HEK293T (cell line): ENCODE results near the gene MYD88.
A peak's percentile ranks its signal among the peaks of the same experiment; 100 is the strongest.

Experiments used
- CTCF ChIA-PET: fragments of 350-600 bp; formaldehyde crosslinking; extraction: SDS; loops from one replicate; lab custom pipeline; 2021; ENCODE audit warnings: antibody characterized with exemption, inconsistent platforms; lab: Yijun Ruan, JAX
- POLR2A ChIA-PET: fragments of 350-600 bp; formaldehyde crosslinking; extraction: SDS; loops from one replicate; lab custom pipeline; 2020; ENCODE audit warnings: antibody characterized with exemption, inconsistent platforms; lab: Yijun Ruan, JAX
- DNase-seq: peaks from one replicate; pipeline ENCODE4 v3.0.0; 2012; ENCODE audit warnings: mixed read lengths; ENCODE audit errors: extremely low spot score
- ARNT ChIP-seq: fragments of 450-650 bp; IDR thresholded peaks from 2 replicates; pipeline ENCODE4 v1.6.1; 2017; ENCODE audit warnings: mild to moderate bottlenecking
- BHLHE40 ChIP-seq: fragments of 450-650 bp; IDR thresholded peaks from 2 replicates; pipeline ENCODE4 v1.6.1; 2016; ENCODE audit warnings: mild to moderate bottlenecking, moderate library complexity, borderline replicate concordance
- CTBP1 ChIP-seq: fragments of 450-650 bp; IDR thresholded peaks from 2 replicates; pipeline ENCODE4 v1.6.1; 2016; ENCODE audit warnings: borderline replicate concordance
- ELF4 ChIP-seq: fragments of 450-650 bp; IDR thresholded peaks from 2 replicates; pipeline ENCODE4 v1.6.1; 2017; ENCODE audit warnings: antibody characterized with exemption
- FOXA1 ChIP-seq: fragments of 450-650 bp; IDR thresholded peaks from 2 replicates; pipeline ENCODE4 v1.6.1; 2016; ENCODE audit warnings: mild to moderate bottlenecking
- FOXK2 ChIP-seq: fragments of 450-650 bp; IDR thresholded peaks from 2 replicates; pipeline ENCODE4 v1.6.1; 2016; ENCODE audit warnings: mild to moderate bottlenecking
- FOXM1 ChIP-seq: fragments of 450-650 bp; IDR thresholded peaks from 2 replicates; pipeline ENCODE4 v1.6.1; 2017; ENCODE audit warnings: mild to moderate bottlenecking, borderline replicate concordance
- HDGF ChIP-seq: fragments of 450-650 bp; IDR thresholded peaks from 2 replicates; pipeline ENCODE4 v1.6.1; 2017; ENCODE audit warnings: antibody characterized with exemption, borderline replicate concordance
- L3MBTL2 ChIP-seq: fragments of 450-650 bp; conservative IDR thresholded peaks from 2 replicates; pipeline ENCODE4 v1.6.1; 2016; ENCODE audit warnings: mild to moderate bottlenecking
- LEF1 ChIP-seq: fragments of 450-650 bp; IDR thresholded peaks from 2 replicates; pipeline ENCODE4 v1.6.1; 2017; ENCODE audit warnings: mild to moderate bottlenecking, borderline replicate concordance
- NFRKB ChIP-seq: fragments of 450-650 bp; IDR thresholded peaks from 2 replicates; pipeline ENCODE4 v1.6.1; 2016; ENCODE audit warnings: mild to moderate bottlenecking, moderate library complexity
- PKNOX1 ChIP-seq: fragments of 450-650 bp; IDR thresholded peaks from 2 replicates; pipeline ENCODE4 v1.6.1; 2016
- SP1 ChIP-seq: fragments of 450-650 bp; IDR thresholded peaks from 2 replicates; pipeline ENCODE4 v1.6.1; 2017
- SUZ12 ChIP-seq: fragments of 450-650 bp; IDR thresholded peaks from 2 replicates; pipeline ENCODE4 v1.6.1; 2016; ENCODE audit warnings: mild to moderate bottlenecking
- TARDBP ChIP-seq: fragments of 450-650 bp; IDR thresholded peaks from 2 replicates; pipeline ENCODE4 v1.6.1; 2016
- ZNF384 ChIP-seq: fragments of 450-650 bp; IDR thresholded peaks from 2 replicates; pipeline ENCODE4 v1.6.1; 2016

Gene MYD88

GRCh38 chr3:38107911-38108648, 30.4 kb upstream of the MYD88 start:
- no peak for DNase-seq
- ChIA-PET CTCF (interaction anchor here (0.6 to 1.0 kb wide), 2 partner anchors 23 to 129 kb away, joined by 3 to 4 read pairs; no protein-coding TSS in a partner anchor), POLR2A (no interaction called here)
- TF ChIP-seq LEF1 (no peak), FOXM1 (no peak), FOXA1 (no peak), L3MBTL2 (no peak), SP1 (no peak), NFRKB (no peak), SUZ12 (no peak), BHLHE40 (no peak), HDGF (no peak), ZNF384 (no peak)

DNA sequence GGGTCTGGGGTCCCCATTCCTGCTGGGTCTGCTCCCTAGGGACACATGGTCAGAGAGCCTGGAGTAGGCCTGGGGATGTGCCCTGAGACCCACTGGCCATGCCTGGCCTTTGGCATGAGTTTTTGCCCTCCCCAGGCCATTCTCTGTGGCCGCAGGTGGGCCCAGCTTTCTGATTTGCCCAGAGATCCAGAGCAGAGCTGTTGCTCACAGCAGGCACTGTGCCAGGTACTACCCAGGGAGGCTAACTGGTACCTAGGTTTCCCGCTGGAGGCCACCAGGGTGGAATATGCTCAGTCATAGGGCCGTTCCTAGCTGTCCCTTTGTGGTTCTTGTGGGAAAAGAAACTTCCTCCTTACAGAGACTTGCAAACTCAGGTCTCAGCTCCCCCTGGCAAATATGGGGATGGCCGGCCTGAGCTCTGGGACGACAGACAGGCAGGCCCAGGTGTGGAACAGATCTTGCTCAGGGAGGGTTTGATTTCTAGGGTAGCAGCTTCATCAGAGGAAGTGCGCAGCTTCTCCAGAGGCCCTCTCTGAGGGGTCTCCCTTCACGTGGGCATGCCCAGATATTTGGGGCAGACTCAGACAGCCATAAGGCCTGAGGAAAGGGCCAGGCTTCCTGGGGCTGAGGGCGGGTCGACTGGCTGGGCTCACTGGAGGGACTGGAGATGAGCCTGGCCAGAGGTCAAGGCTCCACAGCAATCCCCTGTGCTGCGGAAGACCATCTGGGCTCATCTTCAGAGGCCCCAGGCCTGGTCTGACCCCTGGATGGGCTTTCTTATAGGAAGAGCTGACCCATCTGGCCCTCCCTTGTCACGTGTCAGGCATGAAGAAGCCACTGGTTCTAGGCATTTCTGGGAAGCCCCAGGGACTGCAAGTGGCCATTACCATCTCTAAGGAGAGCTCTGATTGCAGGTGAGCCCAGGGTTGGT, 29.5 kb upstream of the MYD88 start:
- TF ChIP-seq PKNOX1, result no peak
- TF ChIP-seq ZNF384, result no peak
- no peak for TF ChIP-seq SUZ12
- TF ChIP-seq HDGF, result no peak
- TF ChIP-seq ARNT, result no peak
- TF ChIP-seq SP1, result no peak
- no peak for TF ChIP-seq L3MBTL2
- no peak for TF ChIP-seq ELF4
- no peak for TF ChIP-seq CTBP1
- TF ChIP-seq FOXA1, result no peak
- CTCF ChIA-PET, result interaction anchor here (0.6 kb wide), 2 partner anchors 130 to 890 kb away, joined by 3 to 4 read pairs; no protein-coding TSS in a partner anchor

DNA sequence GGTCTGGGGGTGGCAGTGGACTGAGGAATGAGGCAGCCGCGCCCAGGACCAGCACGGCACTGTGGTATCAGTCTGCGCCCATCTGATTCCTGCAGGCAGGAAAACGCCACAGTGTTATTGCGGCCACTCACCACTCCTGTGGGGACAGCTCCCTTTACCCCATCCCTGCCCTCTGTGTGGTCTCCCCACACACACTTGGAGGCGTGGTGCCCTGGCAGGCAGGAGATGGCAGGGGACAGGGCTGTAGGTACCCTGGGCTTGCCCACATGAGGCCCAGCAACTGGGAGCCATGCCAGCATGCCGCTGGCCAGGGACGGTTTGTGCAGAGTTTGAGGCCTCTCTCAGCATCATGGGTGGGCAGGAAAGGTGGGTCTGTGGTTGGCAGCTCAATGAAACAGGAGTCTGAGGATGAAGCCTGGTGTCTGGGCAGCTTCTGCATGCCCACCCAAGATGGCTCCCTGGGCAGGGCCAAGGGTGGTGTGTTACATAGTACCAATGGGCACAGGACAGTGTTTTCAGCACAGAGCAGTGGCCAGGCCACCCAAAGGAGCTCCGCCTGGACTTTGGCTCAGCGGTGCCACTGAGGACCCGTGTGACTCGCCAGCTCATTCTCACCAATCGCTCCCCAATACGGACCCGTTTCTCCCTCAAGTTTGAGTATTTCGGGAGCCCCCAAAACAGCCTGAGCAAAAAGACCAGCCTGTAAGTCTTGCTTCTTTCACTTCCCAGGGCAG, 28.7 kb upstream of the MYD88 start:
- DNase-seq, result no peak
- CTCF ChIA-PET, result interaction anchor here (0.6 kb wide), 1 partner anchor 891 kb away, joined by 3 read pairs; no protein-coding TSS in a partner anchor
- TF ChIP-seq ELF4, result no peak
- no peak for TF ChIP-seq HDGF
- TF ChIP-seq ZNF384, result no peak
- no peak for TF ChIP-seq FOXK2
- no peak for TF ChIP-seq TARDBP
- POLR2A ChIA-PET, result no interaction called here

More for the DNA sequence above, 29.5 kb upstream of the MYD88 start:
- DNase-seq, result no peak
- POLR2A ChIA-PET, result no interaction called here

GRCh38 chr3:38110314-38111050, 28.0 kb upstream of the MYD88 start:
- ChIA-PET CTCF (no interaction called here), POLR2A (no interaction called here)
- DNase-seq, result no peak
- TF ChIP-seq SP1 (no peak), SUZ12 (no peak), TARDBP (peak; percentile 42; the same call in 1 of the 2 replicates), PKNOX1 (no peak)

DNA sequence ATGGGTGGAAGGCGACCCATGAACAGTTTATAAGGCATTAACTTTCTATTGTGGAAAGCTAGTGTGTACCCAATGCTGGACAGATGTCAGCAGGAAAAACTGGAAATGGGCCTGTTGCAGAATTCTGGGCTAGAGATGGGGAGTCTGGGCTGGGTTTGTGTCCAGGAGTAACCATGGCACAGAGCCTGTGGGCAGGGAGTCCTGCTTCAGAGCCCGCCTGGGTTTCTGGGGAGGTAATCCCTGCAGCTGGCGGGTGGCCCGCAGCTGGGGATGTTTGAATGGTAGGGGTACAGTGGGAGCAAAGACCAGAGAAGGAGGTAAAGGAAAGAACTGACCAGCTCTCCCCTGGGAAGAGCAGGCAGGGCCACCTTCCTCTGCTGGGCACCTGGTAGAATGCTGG, 27.3 kb upstream of the MYD88 start:
- CTCF ChIA-PET, result no interaction called here
- DNase-seq, result no peak
- TF ChIP-seq CTBP1 (no peak), PKNOX1 (no peak), FOXM1 (no peak), BHLHE40 (no peak), HDGF (no peak), ARNT (no peak), ELF4 (no peak), LEF1 (no peak), FOXA1 (no peak), SP1 (no peak), FOXK2 (no peak), SUZ12 (no peak), TARDBP (no peak)
- POLR2A ChIA-PET, result no interaction called here
